WTC11 (cell line): ENCODE results near the gene ZNF664. TPM values are rescaled to one million over a fixed set of nuclear protein-coding genes. Genes with fewer than 3 reads are reported as not detected.

Source experiments
- ATAC-seq: fragments of 200-7000 bp; cut with Tn5 transposase; 2 replicates; pipeline ENCODE4 v1.10.0; 2021; ENCODE audit warnings: mild to moderate bottlenecking, moderate library complexity
- CTCF ChIA-PET: fragments of 300-600 bp; sonication (Branson Sonifier 250); formaldehyde crosslinking; loops from one replicate; lab custom pipeline; 2021; ENCODE audit warnings: antibody characterized with exemption; lab: Charles Lee
- POLR2A ChIA-PET: fragments of 350-600 bp; sonication (Branson Sonifier 250); formaldehyde crosslinking; loops from one replicate; lab custom pipeline; 2021; ENCODE audit warnings: antibody characterized with exemption; lab: Charles Lee
- DNase-seq: peaks from one replicate; pipeline ENCODE4 v3.0.0; 2021; ENCODE audit warnings: low spot score
- H3K27ac Mint-ChIP-seq: 2 replicates; pipeline ENCODE4 v1.8.0; 2021; ENCODE audit warnings: mixed read lengths
- H3K27me3 Mint-ChIP-seq: 2 replicates; pipeline ENCODE4 v1.8.0; 2021; ENCODE audit warnings: low read depth, mild to moderate bottlenecking, moderate library complexity, mixed read lengths
- H3K36me3 Mint-ChIP-seq: 2 replicates; pipeline ENCODE4 v1.8.0; 2021; ENCODE audit warnings: mixed read lengths
- H3K4me1 Mint-ChIP-seq: 2 replicates; pipeline ENCODE4 v1.8.0; 2022; ENCODE audit warnings: mixed read lengths
- H3K4me3 Mint-ChIP-seq: 2 replicates; pipeline ENCODE4 v1.8.0; 2021; ENCODE audit warnings: mild to moderate bottlenecking, moderate library complexity, mixed read lengths
- H3K9me3 Mint-ChIP-seq: 2 replicates; pipeline ENCODE4 v1.8.0; 2021; ENCODE audit warnings: mixed read lengths
- AFF4 ChIP-seq: sonication (generic); formaldehyde crosslinking; IDR thresholded peaks from 2 replicates; pipeline ENCODE4 v1.8.1; 2023; ENCODE audit warnings: mild to moderate bottlenecking, missing genetic modification reagents, borderline replicate concordance
- AR ChIP-seq: fragments of 250-450 bp; sonication (Bioruptor Pico); IDR thresholded peaks from 2 replicates; pipeline ENCODE4 v1.9.0; 2021; ENCODE audit warnings: mild to moderate bottlenecking
- CREB1 ChIP-seq: sonication (generic); formaldehyde crosslinking; IDR thresholded peaks from 2 replicates; pipeline ENCODE4 v1.8.0; 2023; ENCODE audit warnings: mild to moderate bottlenecking, missing genetic modification reagents
- CREM ChIP-seq: sonication (generic); formaldehyde crosslinking; IDR thresholded peaks from 2 replicates; pipeline ENCODE4 v1.8.1; 2022; ENCODE audit warnings: mild to moderate bottlenecking, missing genetic modification reagents, moderate library complexity
- E2F5 ChIP-seq: sonication (generic); formaldehyde crosslinking; IDR thresholded peaks from 2 replicates; pipeline ENCODE4 v1.8.1; 2022; ENCODE audit warnings: mild to moderate bottlenecking, moderate library complexity, missing genetic modification reagents
- ESRRA ChIP-seq: sonication (generic); formaldehyde crosslinking; IDR thresholded peaks from 2 replicates; pipeline ENCODE4 v1.8.1; 2022; ENCODE audit warnings: mild to moderate bottlenecking, missing genetic modification reagents, borderline replicate concordance
- ETV6 ChIP-seq: sonication (generic); formaldehyde crosslinking; IDR thresholded peaks from 2 replicates; pipeline ENCODE4 v1.8.1; 2022; ENCODE audit warnings: mild to moderate bottlenecking, missing genetic modification reagents
- FOXK1 ChIP-seq: sonication (generic); formaldehyde crosslinking; IDR thresholded peaks from 2 replicates; pipeline ENCODE4 v1.8.0; 2022; ENCODE audit warnings: mild to moderate bottlenecking, moderate library complexity, missing genetic modification reagents
- IRF2 ChIP-seq: sonication (generic); formaldehyde crosslinking; IDR thresholded peaks from 2 replicates; pipeline ENCODE4 v1.8.0; 2022; ENCODE audit warnings: low read depth, missing genetic modification reagents, borderline replicate concordance
- KAT7 ChIP-seq: sonication (generic); formaldehyde crosslinking; IDR thresholded peaks from 2 replicates; pipeline ENCODE4 v1.8.1; 2023; ENCODE audit warnings: missing genetic modification reagents, mild to moderate bottlenecking, borderline replicate concordance
- MLX ChIP-seq: sonication (generic); formaldehyde crosslinking; IDR thresholded peaks from 2 replicates; pipeline ENCODE4 v1.8.1; 2023; ENCODE audit warnings: mild to moderate bottlenecking, missing genetic modification reagents, moderate library complexity
- NR1H2 ChIP-seq: sonication (generic); formaldehyde crosslinking; IDR thresholded peaks from 2 replicates; pipeline ENCODE4 v1.9.0; 2021; ENCODE audit warnings: mild to moderate bottlenecking, moderate library complexity, missing genetic modification reagents
- TEAD1 ChIP-seq: sonication (generic); formaldehyde crosslinking; IDR thresholded peaks from 2 replicates; pipeline ENCODE4 v1.8.0; 2022; ENCODE audit warnings: mild to moderate bottlenecking, missing genetic modification reagents
- TEAD4 ChIP-seq: sonication (generic); formaldehyde crosslinking; IDR thresholded peaks from 2 replicates; pipeline ENCODE4 v1.8.0; 2022; ENCODE audit warnings: mild to moderate bottlenecking, missing genetic modification reagents
- ZNF232 ChIP-seq: sonication (generic); formaldehyde crosslinking; IDR thresholded peaks from 2 replicates; pipeline ENCODE4 v1.8.0; 2022; ENCODE audit warnings: mild to moderate bottlenecking, missing genetic modification reagents
- ZNF263 ChIP-seq: sonication (generic); formaldehyde crosslinking; IDR thresholded peaks from 2 replicates; pipeline ENCODE4 v1.8.1; 2022; ENCODE audit warnings: low read depth, mild to moderate bottlenecking, moderate library complexity, missing genetic modification reagents
- ZNF317 ChIP-seq: sonication (generic); formaldehyde crosslinking; IDR thresholded peaks from 2 replicates; pipeline ENCODE4 v1.8.1; 2023; ENCODE audit warnings: low read depth, mild to moderate bottlenecking, moderate library complexity, missing genetic modification reagents, borderline replicate concordance
- ZNF512 ChIP-seq: sonication (generic); formaldehyde crosslinking; IDR thresholded peaks from 2 replicates; pipeline ENCODE4 v1.8.1; 2022; ENCODE audit warnings: missing genetic modification reagents, borderline replicate concordance
- total RNA-seq: library from RNA; stranded (reverse); gene quantifications from 3 replicates; pipeline ENCODE4 v1.2.3, GENCODE V29; 2021
- TF ChIP-seq, protein P1 (sequence below): sonication (generic); formaldehyde crosslinking; IDR thresholded peaks from 2 replicates; pipeline ENCODE4 v1.8.1; 2022; ENCODE audit warnings: mild to moderate bottlenecking, missing genetic modification reagents, moderate library complexity, borderline replicate concordance
- TF ChIP-seq, protein P2 (sequence below): sonication (generic); formaldehyde crosslinking; IDR thresholded peaks from 2 replicates; pipeline ENCODE4 v1.8.0; 2023; ENCODE audit warnings: missing genetic modification reagents, mild to moderate bottlenecking, borderline replicate concordance

The ZNF664 gene
- total RNA-seq, 1 experiment from 2014 or later: 61.7 TPM

- TF ChIP-seq, protein P1, sequence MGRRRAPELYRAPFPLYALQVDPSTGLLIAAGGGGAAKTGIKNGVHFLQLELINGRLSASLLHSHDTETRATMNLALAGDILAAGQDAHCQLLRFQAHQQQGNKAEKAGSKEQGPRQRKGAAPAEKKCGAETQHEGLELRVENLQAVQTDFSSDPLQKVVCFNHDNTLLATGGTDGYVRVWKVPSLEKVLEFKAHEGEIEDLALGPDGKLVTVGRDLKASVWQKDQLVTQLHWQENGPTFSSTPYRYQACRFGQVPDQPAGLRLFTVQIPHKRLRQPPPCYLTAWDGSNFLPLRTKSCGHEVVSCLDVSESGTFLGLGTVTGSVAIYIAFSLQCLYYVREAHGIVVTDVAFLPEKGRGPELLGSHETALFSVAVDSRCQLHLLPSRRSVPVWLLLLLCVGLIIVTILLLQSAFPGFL (CRISPR knock-in tag): no peak
- TF ChIP-seq ZNF232 (CRISPR knock-in tag): no peak
- no peak for TF ChIP-seq CREM
- TF ChIP-seq FOXK1 (CRISPR knock-in tag): no peak
- TF ChIP-seq ZNF263: no peak
- TF ChIP-seq KAT7 (CRISPR knock-in tag): no peak
- no peak for TF ChIP-seq ETV6 (CRISPR knock-in tag)
- TF ChIP-seq MLX: no peak
- TF ChIP-seq NR1H2 (CRISPR knock-in tag): no peak
- TF ChIP-seq E2F5 (CRISPR knock-in tag): no peak
- TF ChIP-seq, all 79 proteins: peak for 0
Observed at GRCh38 chr12:123997908-123998307, 24.9 kb downstream of the ZNF664 start (continued).

- ChIA-PET CTCF (interaction anchor here (1.2 kb wide), 1 partner anchor 15 kb away, joined by 3 read pairs; no protein-coding TSS in a partner anchor), POLR2A (no interaction called here)
- ATAC-seq (no peak), DNase-seq (no peak)
- Mint-ChIP-seq H3K4me3 (no peak overlapping the region), H3K27ac (no peak overlapping the region), H3K36me3 (no peaks in the 10 kb centered on the region), H3K27me3 (no peaks in the 10 kb centered on the region), H3K9me3 (no peaks in the 10 kb centered on the region), H3K4me1 (peaks cover 23% of the 10 kb centered on the region)
- no peak for TF ChIP-seq ZNF512
- TF ChIP-seq TEAD1 (CRISPR knock-in tag): no peak
- TF ChIP-seq AFF4 (CRISPR knock-in tag): no peak
- TF ChIP-seq CREB1 (CRISPR knock-in tag): no peak
- TF ChIP-seq TEAD4 (CRISPR knock-in tag): no peak
- no peak for TF ChIP-seq ZNF317 (CRISPR knock-in tag)
- TF ChIP-seq AR (CRISPR knock-in tag): no peak
- TF ChIP-seq, protein P2, sequence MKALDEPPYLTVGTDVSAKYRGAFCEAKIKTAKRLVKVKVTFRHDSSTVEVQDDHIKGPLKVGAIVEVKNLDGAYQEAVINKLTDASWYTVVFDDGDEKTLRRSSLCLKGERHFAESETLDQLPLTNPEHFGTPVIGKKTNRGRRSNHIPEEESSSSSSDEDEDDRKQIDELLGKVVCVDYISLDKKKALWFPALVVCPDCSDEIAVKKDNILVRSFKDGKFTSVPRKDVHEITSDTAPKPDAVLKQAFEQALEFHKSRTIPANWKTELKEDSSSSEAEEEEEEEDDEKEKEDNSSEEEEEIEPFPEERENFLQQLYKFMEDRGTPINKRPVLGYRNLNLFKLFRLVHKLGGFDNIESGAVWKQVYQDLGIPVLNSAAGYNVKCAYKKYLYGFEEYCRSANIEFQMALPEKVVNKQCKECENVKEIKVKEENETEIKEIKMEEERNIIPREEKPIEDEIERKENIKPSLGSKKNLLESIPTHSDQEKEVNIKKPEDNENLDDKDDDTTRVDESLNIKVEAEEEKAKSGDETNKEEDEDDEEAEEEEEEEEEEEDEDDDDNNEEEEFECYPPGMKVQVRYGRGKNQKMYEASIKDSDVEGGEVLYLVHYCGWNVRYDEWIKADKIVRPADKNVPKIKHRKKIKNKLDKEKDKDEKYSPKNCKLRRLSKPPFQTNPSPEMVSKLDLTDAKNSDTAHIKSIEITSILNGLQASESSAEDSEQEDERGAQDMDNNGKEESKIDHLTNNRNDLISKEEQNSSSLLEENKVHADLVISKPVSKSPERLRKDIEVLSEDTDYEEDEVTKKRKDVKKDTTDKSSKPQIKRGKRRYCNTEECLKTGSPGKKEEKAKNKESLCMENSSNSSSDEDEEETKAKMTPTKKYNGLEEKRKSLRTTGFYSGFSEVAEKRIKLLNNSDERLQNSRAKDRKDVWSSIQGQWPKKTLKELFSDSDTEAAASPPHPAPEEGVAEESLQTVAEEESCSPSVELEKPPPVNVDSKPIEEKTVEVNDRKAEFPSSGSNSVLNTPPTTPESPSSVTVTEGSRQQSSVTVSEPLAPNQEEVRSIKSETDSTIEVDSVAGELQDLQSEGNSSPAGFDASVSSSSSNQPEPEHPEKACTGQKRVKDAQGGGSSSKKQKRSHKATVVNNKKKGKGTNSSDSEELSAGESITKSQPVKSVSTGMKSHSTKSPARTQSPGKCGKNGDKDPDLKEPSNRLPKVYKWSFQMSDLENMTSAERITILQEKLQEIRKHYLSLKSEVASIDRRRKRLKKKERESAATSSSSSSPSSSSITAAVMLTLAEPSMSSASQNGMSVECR (CRISPR knock-in tag): no peak
- no peak for TF ChIP-seq IRF2 (CRISPR knock-in tag)
- no peak for TF ChIP-seq ESRRA
Observed at GRCh38 chr12:123998344-123998990, 25.5 kb downstream of the ZNF664 start.
